ENCODE results near the gene KSR2.

DNA sequence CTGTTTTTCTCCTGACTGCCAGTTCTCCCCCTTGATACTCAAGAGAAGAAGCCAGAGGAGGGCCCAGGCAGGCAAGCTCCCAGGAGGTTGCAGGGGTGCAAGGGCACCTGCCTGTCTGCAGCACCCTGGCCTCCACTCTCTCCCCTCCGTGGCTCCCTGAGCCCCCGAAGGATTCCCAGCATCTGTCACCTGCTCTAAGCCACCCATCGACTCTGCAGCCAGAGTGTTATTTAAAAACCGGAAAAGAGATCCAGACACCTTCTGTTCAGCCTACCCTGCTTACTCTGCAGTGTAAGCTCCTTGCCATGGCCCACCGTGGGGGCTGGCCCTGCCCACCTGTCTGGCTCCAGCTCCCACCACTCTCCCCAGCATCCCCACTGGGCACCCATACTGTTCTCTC is 121.4 kb downstream of the KSR2 start:
- TF ChIP-seq, protein P1, sequence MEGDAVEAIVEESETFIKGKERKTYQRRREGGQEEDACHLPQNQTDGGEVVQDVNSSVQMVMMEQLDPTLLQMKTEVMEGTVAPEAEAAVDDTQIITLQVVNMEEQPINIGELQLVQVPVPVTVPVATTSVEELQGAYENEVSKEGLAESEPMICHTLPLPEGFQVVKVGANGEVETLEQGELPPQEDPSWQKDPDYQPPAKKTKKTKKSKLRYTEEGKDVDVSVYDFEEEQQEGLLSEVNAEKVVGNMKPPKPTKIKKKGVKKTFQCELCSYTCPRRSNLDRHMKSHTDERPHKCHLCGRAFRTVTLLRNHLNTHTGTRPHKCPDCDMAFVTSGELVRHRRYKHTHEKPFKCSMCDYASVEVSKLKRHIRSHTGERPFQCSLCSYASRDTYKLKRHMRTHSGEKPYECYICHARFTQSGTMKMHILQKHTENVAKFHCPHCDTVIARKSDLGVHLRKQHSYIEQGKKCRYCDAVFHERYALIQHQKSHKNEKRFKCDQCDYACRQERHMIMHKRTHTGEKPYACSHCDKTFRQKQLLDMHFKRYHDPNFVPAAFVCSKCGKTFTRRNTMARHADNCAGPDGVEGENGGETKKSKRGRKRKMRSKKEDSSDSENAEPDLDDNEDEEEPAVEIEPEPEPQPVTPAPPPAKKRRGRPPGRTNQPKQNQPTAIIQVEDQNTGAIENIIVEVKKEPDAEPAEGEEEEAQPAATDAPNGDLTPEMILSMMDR (conservative IDR thresholded peaks at IDR 0.05), result no peak
- TF ChIP-seq EZH2 (IDR thresholded peaks at IDR 0.05; ENCODE audit: low read depth), result no peak
